GM12892 (cell line): ENCODE measurements around the gene UVRAG.

Experiments used
- POLR2A ChIP-seq: IDR thresholded peaks from 2 replicates; pipeline ENCODE4 v1.6.1; 2011; ENCODE audit warnings: low read depth, low read length, control low read depth
- POLR2AphosphoS5 ChIP-seq: IDR thresholded peaks from 2 replicates; pipeline ENCODE4 v1.6.1; 2011; ENCODE audit warnings: low read depth, low read length, control low read depth
- TAF1 ChIP-seq: IDR thresholded peaks from 2 replicates; pipeline ENCODE4 v1.6.1; 2011; ENCODE audit warnings: low read depth, mild to moderate bottlenecking, control low read depth, low read length, borderline replicate concordance

DNA sequence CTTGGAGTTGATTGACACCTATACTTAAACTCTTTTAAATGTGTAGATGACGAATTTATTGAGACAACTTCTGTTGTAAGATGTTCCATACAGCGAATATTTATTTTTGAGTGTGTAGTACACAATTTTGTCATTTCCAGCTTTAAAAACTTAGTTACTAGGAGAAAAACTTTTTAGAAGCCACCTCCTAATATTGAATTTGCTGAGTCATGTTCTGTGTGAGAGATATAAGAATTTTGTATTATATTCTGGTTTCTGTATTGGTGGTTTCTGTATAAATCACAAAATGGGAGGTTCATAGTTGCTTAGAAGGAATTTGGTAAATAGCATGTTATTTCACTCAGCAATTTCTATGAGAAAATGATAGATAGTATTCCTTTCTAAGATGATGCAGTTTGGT is 220.0 kb downstream of the UVRAG start:
- TF ChIP-seq TAF1 (no peak), POLR2AphosphoS5 (no peak), POLR2A (no peak)
